ENCODE results near the gene ADCY5. TPM values are rescaled to one million over a fixed set of nuclear protein-coding genes. Genes with fewer than 3 reads are reported as not detected.

Gene ADCY5
- polyA plus RNA-seq, 1 donor = 10.6 TPM

DNA sequence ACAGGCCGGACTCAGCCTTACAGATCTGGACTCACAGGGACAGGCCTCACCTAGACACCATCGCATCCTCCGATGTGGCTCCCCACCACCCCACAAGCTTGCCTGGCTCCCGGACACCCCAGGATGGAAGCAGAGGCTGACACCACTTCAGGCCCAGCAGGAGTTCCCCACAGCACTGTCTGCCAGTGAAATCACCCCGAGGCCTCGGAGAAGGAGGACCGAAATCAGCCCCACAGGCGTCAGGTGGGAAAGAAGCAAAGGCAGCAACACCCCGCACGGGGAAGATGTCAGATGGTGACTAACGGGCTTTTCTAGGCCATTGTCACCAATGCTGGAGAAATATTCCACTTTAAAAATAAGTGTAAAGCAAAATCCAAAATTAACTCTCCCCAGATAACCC, 18.6 kb downstream of the ADCY5 start:
- no peak for DNase-seq

DNA sequence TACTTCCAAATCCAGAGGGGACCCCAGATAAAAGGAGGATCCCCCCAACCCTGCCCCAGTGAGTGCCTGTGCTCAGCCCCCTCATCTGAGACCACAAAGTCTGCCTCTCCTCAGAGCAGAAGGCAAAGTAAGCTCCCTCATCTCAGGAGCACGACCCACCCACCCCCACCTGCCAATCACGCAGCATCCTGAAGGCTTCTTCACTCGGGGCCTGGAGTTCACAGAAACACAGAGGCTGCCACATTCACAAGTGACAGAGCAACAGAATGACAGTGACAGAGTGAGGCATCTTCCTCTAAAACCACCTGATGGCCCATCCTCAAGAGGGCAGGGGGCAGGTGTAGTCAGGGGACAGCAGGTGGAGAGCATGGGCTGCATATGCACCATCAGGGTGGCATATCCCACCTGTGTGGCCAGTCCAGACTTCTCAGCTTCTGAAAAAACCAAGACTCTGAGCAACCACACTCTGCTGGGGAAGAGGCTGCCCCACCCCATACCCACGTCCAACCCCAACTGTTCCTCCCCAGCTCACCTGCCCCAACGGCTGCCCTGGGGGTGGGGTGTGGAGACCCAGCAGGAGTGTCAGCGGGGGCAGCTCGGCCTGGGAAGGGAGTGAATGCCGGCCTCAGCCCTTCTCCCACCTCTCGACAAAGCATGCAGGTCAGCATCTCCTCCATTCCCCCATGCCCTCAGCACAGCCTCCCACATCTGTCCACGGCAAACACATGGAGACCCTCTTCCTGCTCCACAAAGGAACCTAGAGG, 19.3 kb downstream of the ADCY5 start:
- no peak for DNase-seq

DNA sequence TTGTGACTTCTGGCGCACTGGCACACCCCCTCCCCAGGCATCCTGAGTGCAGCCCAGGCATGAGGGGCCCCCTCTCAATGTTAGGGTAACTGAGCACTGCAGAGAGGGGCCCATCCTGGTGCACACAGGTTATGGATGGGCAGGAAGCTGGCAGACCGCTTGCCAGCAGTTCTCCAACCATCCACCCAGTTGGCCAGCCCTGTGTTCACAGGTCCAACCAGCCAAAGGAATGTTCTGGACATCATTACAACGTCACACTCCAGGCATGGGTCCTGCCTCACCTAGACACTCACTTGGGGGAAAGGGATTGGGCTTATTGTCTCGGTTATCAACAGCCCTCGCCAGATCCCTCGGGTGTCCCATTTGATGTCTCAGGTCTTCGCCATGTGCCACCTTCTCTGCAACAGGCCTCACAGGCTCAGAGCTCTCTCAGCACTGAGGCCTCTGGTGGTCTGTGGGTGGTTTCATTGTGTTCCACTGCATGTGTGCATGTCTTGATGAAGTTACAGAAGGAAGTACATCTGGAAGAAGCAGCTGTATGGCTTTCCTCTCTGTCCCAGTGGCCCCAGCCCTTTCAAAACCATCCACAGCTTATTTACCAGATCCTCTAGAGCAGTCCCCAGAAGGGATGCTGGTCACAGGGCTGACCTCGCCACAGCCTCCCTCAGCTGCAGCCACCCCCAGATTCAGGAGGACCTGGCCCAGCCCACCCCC, 23.7 kb downstream of the ADCY5 start:
- no peak for DNase-seq

DNA sequence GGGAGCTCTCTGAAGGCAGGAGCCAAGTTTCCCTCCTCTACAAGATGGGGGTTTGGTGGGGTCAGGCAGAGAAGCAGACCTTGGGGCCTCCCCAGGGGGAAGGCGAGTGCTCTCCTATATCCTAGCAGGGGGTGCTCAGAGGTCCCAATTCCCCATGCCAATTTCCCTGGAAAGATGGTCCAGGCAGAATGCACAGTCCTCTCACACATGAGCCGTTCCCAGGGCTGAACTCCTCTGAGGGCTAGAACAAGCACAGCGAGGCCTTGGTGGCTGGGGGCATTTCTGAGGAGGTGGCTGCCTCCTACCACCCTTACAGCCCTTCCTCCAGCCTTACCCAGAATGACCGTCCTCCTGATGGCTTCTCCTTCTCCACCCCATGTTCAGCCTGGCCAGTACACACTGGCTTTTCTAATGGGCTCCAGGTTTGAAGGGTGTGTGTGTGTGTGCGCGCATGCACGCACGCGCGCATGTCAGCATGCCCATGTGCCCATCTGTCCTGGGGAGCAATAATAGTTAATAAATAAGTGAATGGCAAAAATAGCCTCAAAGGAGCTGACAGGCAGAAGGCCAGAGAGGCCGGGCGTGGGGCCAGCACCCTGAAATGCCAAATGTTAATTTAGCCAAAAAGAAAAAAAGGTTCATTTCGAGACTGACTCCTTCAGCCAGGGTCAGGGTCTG, 24.4 kb downstream of the ADCY5 start:
- DNase-seq = no peak

DNA sequence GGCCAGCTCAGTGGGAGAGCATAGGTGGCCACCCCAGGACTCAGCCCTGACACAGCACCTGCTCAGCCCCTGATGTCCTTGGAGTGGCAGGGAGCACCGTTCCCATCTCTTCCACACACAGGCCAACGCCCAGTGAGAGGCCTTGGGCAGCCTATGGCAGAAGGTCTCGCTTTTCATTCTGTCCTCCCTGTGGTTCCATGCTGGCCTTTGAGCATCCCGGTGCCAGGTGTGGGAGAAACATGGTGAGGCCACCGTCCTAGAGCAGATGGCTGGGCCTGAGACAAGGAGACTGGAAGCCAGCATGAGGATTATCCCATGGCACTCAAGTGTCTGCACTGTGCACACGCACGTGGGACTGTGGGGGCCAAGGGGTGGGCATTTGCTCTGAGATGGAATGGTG, 25.1 kb downstream of the ADCY5 start:
- no peak for DNase-seq

DNA sequence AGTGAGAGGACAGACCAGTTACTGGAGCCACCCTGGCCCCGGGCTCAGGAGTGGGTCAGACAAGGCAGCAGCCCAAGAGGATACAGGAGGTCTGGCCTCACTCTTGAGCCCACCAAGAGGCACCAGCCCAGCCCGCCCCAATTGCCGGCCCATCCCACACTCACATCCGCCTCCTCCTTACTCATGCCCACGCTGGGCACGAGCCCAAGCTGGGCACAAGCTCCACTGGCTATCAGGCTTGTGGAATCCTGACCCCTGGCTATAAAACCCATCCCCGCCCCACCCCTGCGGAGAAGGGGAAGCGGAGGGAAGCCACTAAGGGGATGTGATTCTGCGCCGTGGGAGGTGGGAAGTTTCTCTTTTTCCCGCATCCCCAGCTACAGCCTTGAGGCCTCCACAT, 25.9 kb downstream of the ADCY5 start:
- no peak for DNase-seq

DNA sequence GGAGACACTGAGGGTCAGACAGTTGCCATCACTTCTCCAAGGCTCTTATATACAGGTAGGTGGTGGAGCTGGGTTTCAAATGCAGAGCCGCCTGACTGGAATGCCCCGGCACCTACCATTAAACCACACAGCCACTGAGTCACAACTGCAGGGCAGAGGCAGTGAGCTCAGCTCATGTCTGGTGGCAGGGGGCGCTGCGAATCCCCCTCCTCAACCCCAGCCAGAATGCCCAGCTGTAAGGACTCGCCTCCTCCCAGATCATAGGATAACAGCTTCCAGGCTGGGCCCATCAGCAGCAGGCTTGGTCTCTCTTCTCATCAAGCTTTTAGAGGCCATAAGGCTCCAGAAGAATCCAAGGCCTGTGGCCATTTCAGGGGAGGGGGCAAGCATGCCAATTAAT, 26.4 kb downstream of the ADCY5 start:
- no peak for DNase-seq

DNA sequence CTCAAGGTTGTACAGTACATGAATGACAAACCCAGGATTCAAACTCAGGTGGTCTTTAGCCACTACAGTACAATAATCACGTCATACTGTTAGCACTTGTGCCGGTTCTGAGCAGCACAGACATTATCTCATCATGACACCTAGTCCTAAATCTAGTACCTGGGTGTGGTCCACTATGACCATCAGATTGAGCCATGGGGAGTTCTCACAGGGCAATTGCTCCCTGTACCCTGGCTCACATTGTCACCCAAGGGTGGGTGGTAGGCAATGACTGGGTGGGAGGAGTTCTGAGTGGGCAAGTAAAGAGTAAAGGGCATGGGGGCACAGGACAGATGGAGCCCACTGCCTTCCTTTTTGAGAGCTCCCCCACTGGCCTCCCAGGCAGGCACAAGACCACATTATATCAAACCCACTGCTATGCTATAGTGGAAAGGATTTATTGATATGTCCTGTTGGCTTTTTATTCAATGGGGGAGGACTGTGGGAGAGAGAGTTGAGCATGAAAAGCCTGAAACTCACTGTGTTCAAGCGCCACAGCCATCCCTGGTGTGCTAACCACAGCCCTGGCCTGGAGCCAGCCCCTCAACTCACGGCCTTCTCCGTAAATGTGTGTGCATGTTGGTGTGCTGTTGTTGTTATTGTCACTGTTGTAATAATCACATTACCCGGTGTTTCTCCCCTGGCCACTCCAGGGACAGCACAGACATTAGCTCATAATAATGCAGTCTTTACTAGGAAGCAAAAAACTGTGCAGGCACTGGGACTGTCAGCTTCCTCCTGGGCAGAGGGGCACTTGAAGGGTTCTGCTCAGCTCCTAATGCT, 27.3 kb downstream of the ADCY5 start:
- DNase-seq = no peak

DNA sequence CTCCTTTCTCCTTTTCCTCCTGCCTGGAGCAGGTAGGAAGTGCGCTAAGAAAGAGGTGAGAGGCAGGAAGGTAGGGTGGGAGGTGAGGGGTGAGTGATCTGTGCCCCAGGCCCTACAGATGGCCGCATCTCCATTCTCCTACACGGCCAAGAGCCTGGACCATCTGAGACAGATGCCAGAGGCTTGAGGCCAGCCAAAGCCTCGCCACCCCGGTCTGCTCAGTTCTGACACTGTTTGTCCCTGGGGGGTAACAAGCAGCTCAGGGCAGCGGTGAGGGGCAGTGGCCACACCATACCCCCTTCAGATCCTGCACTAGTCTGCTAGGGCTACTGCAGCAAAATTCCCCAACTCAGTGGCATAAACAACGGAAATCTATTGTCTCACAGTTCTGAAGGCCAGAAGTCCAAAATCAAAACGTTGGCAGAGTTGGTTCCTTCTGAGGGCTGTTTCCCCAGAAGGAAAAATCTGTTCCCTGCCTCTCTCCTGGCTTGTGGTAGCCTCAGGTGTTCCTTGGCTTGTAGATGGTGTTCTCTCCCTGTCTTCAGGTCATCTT, 28.4 kb downstream of the ADCY5 start:
- DNase-seq = no peak

DNA sequence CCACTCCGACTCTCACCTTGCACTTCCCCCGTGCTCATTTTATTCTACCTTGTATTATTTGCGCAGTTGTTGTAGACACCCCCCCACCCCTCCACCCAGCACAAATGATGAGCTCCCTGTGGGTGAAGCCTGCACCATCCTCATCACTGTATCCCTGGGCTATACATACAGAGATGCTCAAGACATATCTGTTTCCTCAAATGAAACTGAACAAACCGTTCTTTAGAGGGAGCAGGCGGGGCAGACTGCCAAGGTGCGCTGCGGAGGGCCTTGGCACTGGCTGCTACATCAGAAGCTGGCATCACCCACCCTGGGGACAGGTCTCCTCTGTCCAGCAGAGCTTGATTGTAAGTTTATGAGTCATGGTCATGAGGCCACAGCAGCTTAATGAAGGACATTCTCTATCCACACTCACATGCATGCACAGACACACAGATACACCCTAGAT, 29.0 kb downstream of the ADCY5 start:
- no peak for DNase-seq

DNA sequence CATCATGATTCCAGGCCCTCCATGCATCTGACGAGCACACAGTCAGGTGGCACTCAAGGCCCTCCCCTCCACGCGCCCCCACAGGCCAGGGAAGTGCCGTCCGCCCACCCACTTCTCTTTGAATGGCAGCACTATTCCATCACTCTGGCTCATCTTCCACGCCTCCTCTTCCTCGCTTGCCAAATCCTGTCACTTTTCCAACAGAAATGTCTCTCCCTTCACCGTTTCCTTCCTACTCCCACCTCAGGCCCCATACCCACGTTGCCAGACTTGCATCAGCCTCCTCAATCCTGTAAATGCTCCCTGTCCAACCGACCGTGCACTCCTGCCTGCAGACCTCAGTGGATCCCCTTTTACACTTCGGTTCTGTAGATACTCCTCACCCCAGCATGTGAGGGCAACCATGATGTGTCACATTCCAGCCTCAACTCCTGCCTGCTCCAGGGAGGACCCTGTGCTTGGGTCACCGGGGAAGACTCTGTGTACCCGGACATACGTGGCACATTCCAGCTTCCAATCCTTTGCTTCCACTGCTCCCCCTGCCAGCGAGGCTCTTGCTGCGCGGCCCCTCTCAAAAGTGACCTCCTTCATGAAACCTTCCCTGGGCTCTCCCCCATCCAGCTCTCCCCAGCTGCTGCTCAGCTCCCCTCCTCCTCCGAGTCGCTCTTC, 29.6 kb downstream of the ADCY5 start:
- no peak for DNase-seq

DNA sequence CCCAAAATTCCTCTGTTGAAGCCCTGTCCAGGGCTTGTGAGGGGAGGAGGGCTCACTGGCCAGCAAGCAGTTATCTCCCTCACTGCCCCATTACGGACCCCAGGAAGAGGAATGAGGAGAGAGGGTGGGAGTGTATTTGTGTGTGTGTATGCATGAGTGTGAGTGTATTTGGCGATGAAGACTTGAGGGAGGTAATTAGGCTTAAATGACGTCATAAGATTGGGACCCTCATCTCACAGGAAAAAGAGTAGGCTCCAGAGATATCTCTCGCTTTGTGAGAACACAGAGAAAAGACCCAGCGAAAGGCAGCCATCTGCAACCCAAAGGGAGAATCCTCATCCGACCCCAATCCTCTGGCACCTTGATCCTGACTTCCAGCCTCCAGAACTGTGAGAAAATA, 32.2 kb downstream of the ADCY5 start:
- no peak for DNase-seq

DNA sequence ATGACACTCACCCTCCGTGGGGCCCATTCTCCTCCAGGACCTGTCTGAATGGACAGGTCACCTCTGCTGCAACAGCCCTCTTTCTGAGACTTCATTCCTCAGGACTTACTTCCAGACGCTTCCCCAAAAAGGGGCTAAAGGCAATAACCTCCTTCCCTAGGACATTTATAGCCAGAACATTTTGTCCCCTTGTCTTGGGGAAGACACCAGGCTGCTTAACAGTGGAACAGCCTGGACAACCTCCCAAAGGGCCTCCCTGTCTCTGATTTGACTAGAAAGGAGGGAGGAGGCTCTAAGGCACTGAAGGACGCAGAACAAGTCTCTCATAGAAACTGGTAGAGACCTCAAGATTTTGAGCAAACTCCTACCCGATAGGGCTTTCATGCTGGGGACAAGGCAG, 32.7 kb downstream of the ADCY5 start:
- no peak for DNase-seq

DNA sequence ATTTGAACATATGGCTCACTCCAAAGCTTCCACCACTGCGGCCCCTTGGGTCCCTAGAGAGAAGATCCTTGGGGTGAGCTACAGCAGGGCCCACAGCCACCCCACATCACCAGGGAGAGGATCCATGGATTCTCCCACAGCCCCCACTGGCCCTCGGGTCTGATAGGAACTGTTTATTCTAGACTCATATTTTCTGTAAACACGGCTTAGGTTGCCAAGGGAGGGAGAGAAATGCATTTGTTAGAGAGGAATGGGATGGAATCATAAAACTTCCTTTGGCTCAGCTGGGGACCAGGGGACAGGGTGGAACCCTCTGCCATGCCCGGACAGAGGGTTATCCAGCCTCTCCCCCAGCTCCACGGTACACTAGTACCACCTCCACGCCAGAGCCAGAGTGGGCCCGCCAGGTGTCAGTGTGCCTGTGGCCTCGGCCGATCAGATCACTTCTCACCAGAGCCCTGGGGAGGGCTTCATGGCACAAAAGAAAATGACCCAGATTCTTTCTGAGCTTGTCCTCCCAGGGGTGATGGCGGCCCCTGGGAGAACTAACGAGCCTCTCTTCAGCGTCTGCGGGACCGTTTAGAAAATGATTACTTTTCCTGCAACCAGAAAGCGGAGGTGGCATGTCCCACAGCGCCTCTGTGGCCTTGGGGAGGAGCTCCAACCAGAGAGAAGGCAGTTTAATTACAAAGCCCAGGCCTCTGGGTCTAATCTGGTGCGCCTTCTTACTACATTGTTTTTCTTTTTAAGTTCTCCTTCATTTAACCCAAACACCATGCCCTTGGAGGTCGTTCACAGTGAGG, 33.7 kb downstream of the ADCY5 start:
- DNase-seq = no peak

DNA sequence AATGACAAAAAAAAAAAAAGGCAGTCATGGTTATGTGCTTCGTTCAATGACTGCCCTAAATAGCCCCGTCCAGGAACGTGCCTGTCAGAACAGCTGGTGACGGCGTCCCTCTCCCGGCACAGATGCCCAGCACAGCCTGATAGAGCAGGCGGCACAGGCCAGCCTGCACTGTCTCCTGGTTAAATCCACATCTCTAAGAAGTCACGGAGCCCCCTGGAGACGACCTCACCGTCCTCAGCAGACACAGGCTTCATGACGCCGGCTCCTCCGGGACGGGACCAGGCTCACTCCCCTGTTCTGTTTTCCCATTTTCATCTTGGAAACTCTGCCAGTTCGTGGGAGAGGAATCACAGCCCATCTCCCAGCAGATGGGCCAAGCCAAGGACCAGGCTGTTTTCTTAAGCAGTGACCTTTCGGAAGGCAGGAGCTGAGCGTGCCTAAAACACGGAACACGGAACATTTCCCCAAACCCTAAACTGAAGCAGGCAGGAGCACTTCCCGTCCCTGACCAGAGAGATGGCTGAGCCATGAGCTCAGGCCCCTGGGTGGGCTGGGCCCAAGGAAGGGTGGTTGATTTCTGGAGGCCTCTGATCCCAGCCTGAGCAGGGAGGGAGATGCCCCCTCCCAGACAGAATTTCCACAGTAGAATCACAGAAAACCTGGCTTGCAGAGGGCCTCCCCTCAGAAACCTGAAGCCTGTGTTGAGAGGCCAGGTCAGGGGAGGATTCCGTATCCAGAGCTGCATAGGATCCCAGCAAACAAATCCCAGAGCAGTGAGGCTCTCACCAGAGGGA, 35.9 kb downstream of the ADCY5 start:
- peak; percentile 50 for DNase-seq

DNA sequence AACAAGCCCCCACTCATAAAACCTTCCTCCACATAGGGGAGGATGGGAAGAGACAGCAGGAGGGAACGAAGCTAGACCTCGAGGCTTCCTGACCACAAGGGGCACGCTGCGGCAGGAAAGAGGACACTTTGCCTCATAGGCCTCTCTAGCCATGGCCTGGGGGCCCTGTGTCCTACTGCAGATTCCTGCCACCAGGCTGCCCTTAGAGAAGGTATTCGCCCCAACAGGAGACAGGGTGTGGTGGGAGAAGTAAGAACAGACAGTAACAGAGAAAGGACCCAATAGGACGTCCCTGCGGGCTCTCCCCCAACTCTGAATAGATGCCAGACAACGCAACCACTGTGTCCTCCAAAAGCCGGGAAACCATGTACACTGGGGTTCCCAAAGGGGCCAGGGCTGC, 36.8 kb downstream of the ADCY5 start:
- DNase-seq = no peak

DNA sequence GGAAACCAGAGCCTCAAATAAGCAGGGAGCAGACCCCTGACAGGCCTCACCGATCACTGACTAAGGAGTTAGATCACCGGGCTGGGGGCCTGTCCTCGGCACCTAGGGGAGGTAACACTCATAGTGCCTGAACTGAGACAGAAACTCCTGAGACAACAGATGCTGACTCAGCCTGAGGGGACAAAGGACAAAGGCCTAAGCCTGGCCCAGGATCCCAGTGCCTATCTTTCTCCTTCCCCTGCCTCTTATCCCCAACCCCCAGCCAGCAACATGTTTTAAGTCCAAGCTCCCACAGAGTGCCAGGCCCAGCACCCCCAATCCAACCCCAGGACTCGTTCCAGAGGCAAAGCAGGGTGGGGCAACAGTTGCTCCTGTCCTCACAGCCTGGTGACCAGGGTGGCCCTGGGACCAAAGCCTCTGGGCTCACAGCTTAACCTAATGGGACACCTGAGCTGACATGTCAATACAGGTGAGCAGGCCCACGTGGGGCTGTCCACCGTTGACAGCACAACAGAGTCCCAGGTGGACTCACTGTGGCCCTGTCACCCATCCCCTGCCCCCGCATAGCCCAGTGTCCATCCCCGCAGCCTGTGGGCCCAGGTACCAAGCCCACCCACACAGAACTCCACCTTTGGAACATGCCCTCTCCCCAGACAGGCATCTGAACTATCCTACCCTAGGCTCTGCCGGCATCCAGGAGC, 37.4 kb downstream of the ADCY5 start:
- DNase-seq = no peak

DNA sequence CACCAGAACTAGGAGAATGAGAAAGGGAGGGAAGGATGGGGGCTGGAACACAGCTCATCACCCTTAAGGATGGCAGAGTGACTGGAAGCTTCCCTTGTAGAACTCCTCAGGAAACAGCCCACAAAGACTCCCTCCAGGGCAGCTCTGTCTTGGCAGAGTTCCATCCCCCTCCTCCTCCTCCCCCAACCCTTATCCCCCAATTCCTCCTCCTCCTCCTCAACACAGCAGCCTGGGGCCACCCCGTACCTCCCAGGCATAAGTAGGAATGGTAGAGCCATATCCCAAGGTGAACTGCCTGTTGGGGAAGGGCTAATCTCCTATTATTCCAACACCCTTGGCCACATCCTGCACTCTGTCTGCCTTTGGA, 38.8 kb downstream of the ADCY5 start:
- DNase-seq = no peak

Data from left kidney (tissue), 2 donors.